Amygdala (tissue), 56 donors: Measurements from ENCODE around the gene SLC39A2.
A peak's percentile ranks its signal among the peaks of the same experiment; 100 is the strongest.
"Not testable (repeated sequence)": the region's sequence is repeated elsewhere in the genome, so short reads cannot be mapped to it uniquely, and the experiment has no call there.

Experiments used
- DNase-seq, 56 donors: peaks; one replicate each; lab custom pipeline; 2025; lab: John Stamatoyannopoulos, UW

Gene SLC39A2

GRCh38 chr14:20998674-20999366 is at the start of gene SLC39A2:
Gene SLC39A2, plus strand, starts transcription at chr14:20999293. Its CDS starts 154 bp downstream, at chr14:20999447.
- no peak for DNase-seq

GRCh38 chr14:20954736-20955537 is 44.2 kb upstream of the SLC39A2 start, which contains the start of gene RNASE2:
Gene RNASE2, plus strand, starts transcription at chr14:20955487. Its CDS starts 285 bp downstream, at chr14:20955772.
- peak in 3 of 56 donors; percentile 1 to 23 (median 11) for DNase-seq

GRCh38 chr14:20955538-20955873 is 43.6 kb upstream of the SLC39A2 start:
- DNase-seq, result peak in 10 of 56 donors; percentile 2 to 23 (median 5)

- no peak for DNase-seq
Observed at GRCh38 chr14:20956376-20956976, 42.6 kb upstream of the SLC39A2 start.

GRCh38 chr14:20958946-20959345 is 40.1 kb upstream of the SLC39A2 start:
- DNase-seq, result not testable (repeated sequence)

GRCh38 chr14:20969336-20969735 is 29.8 kb upstream of the SLC39A2 start:
- DNase-seq, result no peak

- no peak for DNase-seq
Observed at GRCh38 chr14:20970647-20970982, 28.5 kb upstream of the SLC39A2 start.

GRCh38 chr14:20970983-20971704 is 27.9 kb upstream of the SLC39A2 start:
- peak; percentile 22 to 84 (median 66) for DNase-seq

- DNase-seq, result no peak
Observed at GRCh38 chr14:20971705-20972021, 27.4 kb upstream of the SLC39A2 start.

- DNase-seq, result no peak
Observed at GRCh38 chr14:20973501-20973900, 25.6 kb upstream of the SLC39A2 start.

- DNase-seq, result no peak
Observed at GRCh38 chr14:20976291-20976690, 22.8 kb upstream of the SLC39A2 start.

- DNase-seq, result no peak
Observed at GRCh38 chr14:20978687-20979086, 20.4 kb upstream of the SLC39A2 start.

GRCh38 chr14:20980906-20981305 is 18.2 kb upstream of the SLC39A2 start:
- no peak for DNase-seq

- no peak for DNase-seq
Observed at GRCh38 chr14:20982646-20983369, 16.3 kb upstream of the SLC39A2 start.

GRCh38 chr14:20985650-20986049 is 13.4 kb upstream of the SLC39A2 start:
- not testable (repeated sequence) for DNase-seq

- no peak for DNase-seq
Observed at GRCh38 chr14:20986811-20987210, 12.3 kb upstream of the SLC39A2 start.

- DNase-seq, result no peak
Observed at GRCh38 chr14:20988717-20989470, 10.2 kb upstream of the SLC39A2 start.

GRCh38 chr14:20989471-20989786 is 9.7 kb upstream of the SLC39A2 start:
- DNase-seq, result no peak

- peak; percentile 46 to 95 (median 84) for DNase-seq
Observed at GRCh38 chr14:20989787-20990600, 9.1 kb upstream of the SLC39A2 start, which contains the start of gene METTL17. Gene METTL17, plus strand, starts transcription at chr14:20989980. Its CDS starts 23 bp downstream, at chr14:20990003.
